IMR-90 (cell line): ENCODE results near the gene RHOT2.

ENCODE experiments used
- BHLHE40 ChIP-seq: fragments of 150-350 bp; IDR thresholded peaks from 2 replicates; pipeline ENCODE4 v1.6.1; 2016; ENCODE audit warnings: mild to moderate bottlenecking, low read depth, low read length
- CEBPB ChIP-seq: IDR thresholded peaks from 2 replicates; pipeline ENCODE4 v1.6.1; 2012; ENCODE audit warnings: low read depth, low read length, improper control_type of control experiment
- CHD1 ChIP-seq: IDR thresholded peaks from 2 replicates; pipeline ENCODE4 v1.6.1; 2012; ENCODE audit warnings: low read depth, low read length, improper control_type of control experiment
- ELK1 ChIP-seq: fragments of 150-350 bp; IDR thresholded peaks from 2 replicates; pipeline ENCODE4 v1.6.1; 2016; ENCODE audit warnings: low read depth, mild to moderate bottlenecking, low read length, moderate library complexity, borderline replicate concordance
- FOS ChIP-seq: fragments of 150-350 bp; IDR thresholded peaks from 2 replicates; pipeline ENCODE4 v1.6.1; 2016; ENCODE audit warnings: low read depth, low read length
- MAFK ChIP-seq: IDR thresholded peaks from 2 replicates; pipeline ENCODE4 v1.6.1; 2012; ENCODE audit warnings: low read depth, low read length, improper control_type of control experiment
- NFE2L2 ChIP-seq: fragments of 150-350 bp; IDR thresholded peaks from 2 replicates; pipeline ENCODE4 v1.6.1; 2016; ENCODE audit warnings: low read depth, mild to moderate bottlenecking, low read length
- POLR2A ChIP-seq: IDR thresholded peaks from 2 replicates; pipeline ENCODE4 v1.6.1; 2012; ENCODE audit warnings: mild to moderate bottlenecking, low read depth, low read length
- RAD21 ChIP-seq: IDR thresholded peaks from 2 replicates; pipeline ENCODE4 v1.6.1; 2012; ENCODE audit warnings: low read length, improper control_type of control experiment
- RCOR1 ChIP-seq: IDR thresholded peaks from 2 replicates; pipeline ENCODE4 v1.6.1; 2012; ENCODE audit warnings: mild to moderate bottlenecking, low read length, improper control_type of control experiment; ENCODE audit not compliant: insufficient replicate concordance
- RFX5 ChIP-seq: IDR thresholded peaks from 2 replicates; pipeline ENCODE4 v1.8.0; 2012; ENCODE audit warnings: low read depth, mild to moderate bottlenecking, low read length, moderate library complexity
- SMC3 ChIP-seq: fragments of 150-350 bp; IDR thresholded peaks from 2 replicates; pipeline ENCODE4 v1.6.1; 2016; ENCODE audit warnings: low read depth, mild to moderate bottlenecking, antibody characterized with exemption, low read length, moderate library complexity
- TF ChIP-seq, protein P1 (sequence below): conservative IDR thresholded peaks from 2 replicates; pipeline ENCODE4 v1.5.1; 2012; ENCODE audit warnings: mild to moderate bottlenecking, low read depth, low read length, improper control_type of control experiment
- TF ChIP-seq, protein P2 (sequence below): fragments of 150-350 bp; IDR thresholded peaks from 2 replicates; pipeline ENCODE4 v1.6.1; 2017; ENCODE audit warnings: mild to moderate bottlenecking, antibody characterized with exemption, low read length, low read depth

- TF ChIP-seq POLR2A: no peak
- TF ChIP-seq, protein P1, sequence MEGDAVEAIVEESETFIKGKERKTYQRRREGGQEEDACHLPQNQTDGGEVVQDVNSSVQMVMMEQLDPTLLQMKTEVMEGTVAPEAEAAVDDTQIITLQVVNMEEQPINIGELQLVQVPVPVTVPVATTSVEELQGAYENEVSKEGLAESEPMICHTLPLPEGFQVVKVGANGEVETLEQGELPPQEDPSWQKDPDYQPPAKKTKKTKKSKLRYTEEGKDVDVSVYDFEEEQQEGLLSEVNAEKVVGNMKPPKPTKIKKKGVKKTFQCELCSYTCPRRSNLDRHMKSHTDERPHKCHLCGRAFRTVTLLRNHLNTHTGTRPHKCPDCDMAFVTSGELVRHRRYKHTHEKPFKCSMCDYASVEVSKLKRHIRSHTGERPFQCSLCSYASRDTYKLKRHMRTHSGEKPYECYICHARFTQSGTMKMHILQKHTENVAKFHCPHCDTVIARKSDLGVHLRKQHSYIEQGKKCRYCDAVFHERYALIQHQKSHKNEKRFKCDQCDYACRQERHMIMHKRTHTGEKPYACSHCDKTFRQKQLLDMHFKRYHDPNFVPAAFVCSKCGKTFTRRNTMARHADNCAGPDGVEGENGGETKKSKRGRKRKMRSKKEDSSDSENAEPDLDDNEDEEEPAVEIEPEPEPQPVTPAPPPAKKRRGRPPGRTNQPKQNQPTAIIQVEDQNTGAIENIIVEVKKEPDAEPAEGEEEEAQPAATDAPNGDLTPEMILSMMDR: no peak
- TF ChIP-seq RAD21: no peak
- TF ChIP-seq RFX5: no peak
- no peak for TF ChIP-seq FOS
- no peak for TF ChIP-seq CEBPB
- TF ChIP-seq, protein P2, sequence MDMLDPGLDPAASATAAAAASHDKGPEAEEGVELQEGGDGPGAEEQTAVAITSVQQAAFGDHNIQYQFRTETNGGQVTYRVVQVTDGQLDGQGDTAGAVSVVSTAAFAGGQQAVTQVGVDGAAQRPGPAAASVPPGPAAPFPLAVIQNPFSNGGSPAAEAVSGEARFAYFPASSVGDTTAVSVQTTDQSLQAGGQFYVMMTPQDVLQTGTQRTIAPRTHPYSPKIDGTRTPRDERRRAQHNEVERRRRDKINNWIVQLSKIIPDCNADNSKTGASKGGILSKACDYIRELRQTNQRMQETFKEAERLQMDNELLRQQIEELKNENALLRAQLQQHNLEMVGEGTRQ: no peak
- TF ChIP-seq CHD1: no peak
- TF ChIP-seq BHLHE40: no peak
- TF ChIP-seq MAFK: no peak
- no peak for TF ChIP-seq RCOR1
- TF ChIP-seq NFE2L2: no peak
- no peak for TF ChIP-seq SMC3
- TF ChIP-seq ELK1: no peak
These were observed 24.6 kb downstream of the RHOT2 start for GRCh38 chr16:692356-693108.
